ENCODE data around the gene HNRNPM.
"Not testable (repeated sequence)": the region's sequence is repeated elsewhere in the genome, so short reads cannot be mapped to it uniquely, and the experiment has no call there.

The HNRNPM gene

GRCh38 chr19:8511573-8512101 is 66.9 kb downstream of the HNRNPM start:
- no peak for DNase-seq (ENCODE audit: low spot score)

- DNase-seq (ENCODE audit: low spot score): peak; percentile 47
Observed at GRCh38 chr19:8512115-8512967, 67.6 kb downstream of the HNRNPM start.

GRCh38 chr19:8513036-8513686 is 68.4 kb downstream of the HNRNPM start:
- no peak for DNase-seq (ENCODE audit: low spot score)

- peak; percentile 98 for DNase-seq (ENCODE audit: low spot score)
Observed at GRCh38 chr19:8513687-8514504, 69.1 kb downstream of the HNRNPM start, which contains the start of gene ZNF414. TSS of gene ZNF414 (minus strand) at chr19:8514167. CDS start at chr19:8514046, 121 bp downstream.

- DNase-seq (ENCODE audit: low spot score): not testable (repeated sequence)
Observed at GRCh38 chr19:8514505-8515009, 69.8 kb downstream of the HNRNPM start.

GRCh38 chr19:8515317-8515716 is 70.5 kb downstream of the HNRNPM start:
- no peak for DNase-seq (ENCODE audit: low spot score)

GRCh38 chr19:8517551-8518442 is 73.0 kb downstream of the HNRNPM start:
- DNase-seq (ENCODE audit: low spot score): no peak

GRCh38 chr19:8518536-8518935 is 73.8 kb downstream of the HNRNPM start:
- no peak for DNase-seq (ENCODE audit: low spot score)

- no peak for DNase-seq (ENCODE audit: low spot score)
Observed at GRCh38 chr19:8519388-8519787, 74.6 kb downstream of the HNRNPM start.

- DNase-seq (ENCODE audit: low spot score): no peak
Observed at GRCh38 chr19:8525401-8525684, 80.6 kb downstream of the HNRNPM start.

- peak; percentile 80 for DNase-seq (ENCODE audit: low spot score)
Observed at GRCh38 chr19:8526345-8527091, 81.7 kb downstream of the HNRNPM start.

GRCh38 chr19:8528500-8528899 is 83.7 kb downstream of the HNRNPM start:
- no peak for DNase-seq (ENCODE audit: low spot score)

- no peak for DNase-seq (ENCODE audit: low spot score)
Observed at GRCh38 chr19:8529369-8530006, 84.7 kb downstream of the HNRNPM start.

- no peak for DNase-seq (ENCODE audit: low spot score)
Observed at GRCh38 chr19:8530061-8530679, 85.4 kb downstream of the HNRNPM start.

GRCh38 chr19:8531470-8531869 is 86.7 kb downstream of the HNRNPM start:
- no peak for DNase-seq (ENCODE audit: low spot score)

- DNase-seq (ENCODE audit: low spot score): no peak
Observed at GRCh38 chr19:8532225-8532624, 87.5 kb downstream of the HNRNPM start.

- DNase-seq (ENCODE audit: low spot score): no peak
Observed at GRCh38 chr19:8536282-8536681, 91.5 kb downstream of the HNRNPM start.

- no peak for DNase-seq (ENCODE audit: low spot score)
Observed at GRCh38 chr19:8537099-8537498, 92.3 kb downstream of the HNRNPM start.

Data from RKO (cell line).